HuH-7 (cell line): ENCODE measurements around the gene EN2.

Experiments used
- DNase-seq: peaks from one replicate; pipeline ENCODE4 v3.0.0; 2011; ENCODE audit warnings: low spot score

Gene EN2

GRCh38 chr7:155464183-155464582 is 6.3 kb downstream of the EN2 start:
- peak; percentile 64 for DNase-seq

GRCh38 chr7:155464948-155465739 is 7.2 kb downstream of the EN2 start:
- DNase-seq = no peak

GRCh38 chr7:155465761-155466141 is 7.8 kb downstream of the EN2 start:
- no peak for DNase-seq

- no peak for DNase-seq
Observed at GRCh38 chr7:155466142-155466813, 8.3 kb downstream of the EN2 start.

DNA sequence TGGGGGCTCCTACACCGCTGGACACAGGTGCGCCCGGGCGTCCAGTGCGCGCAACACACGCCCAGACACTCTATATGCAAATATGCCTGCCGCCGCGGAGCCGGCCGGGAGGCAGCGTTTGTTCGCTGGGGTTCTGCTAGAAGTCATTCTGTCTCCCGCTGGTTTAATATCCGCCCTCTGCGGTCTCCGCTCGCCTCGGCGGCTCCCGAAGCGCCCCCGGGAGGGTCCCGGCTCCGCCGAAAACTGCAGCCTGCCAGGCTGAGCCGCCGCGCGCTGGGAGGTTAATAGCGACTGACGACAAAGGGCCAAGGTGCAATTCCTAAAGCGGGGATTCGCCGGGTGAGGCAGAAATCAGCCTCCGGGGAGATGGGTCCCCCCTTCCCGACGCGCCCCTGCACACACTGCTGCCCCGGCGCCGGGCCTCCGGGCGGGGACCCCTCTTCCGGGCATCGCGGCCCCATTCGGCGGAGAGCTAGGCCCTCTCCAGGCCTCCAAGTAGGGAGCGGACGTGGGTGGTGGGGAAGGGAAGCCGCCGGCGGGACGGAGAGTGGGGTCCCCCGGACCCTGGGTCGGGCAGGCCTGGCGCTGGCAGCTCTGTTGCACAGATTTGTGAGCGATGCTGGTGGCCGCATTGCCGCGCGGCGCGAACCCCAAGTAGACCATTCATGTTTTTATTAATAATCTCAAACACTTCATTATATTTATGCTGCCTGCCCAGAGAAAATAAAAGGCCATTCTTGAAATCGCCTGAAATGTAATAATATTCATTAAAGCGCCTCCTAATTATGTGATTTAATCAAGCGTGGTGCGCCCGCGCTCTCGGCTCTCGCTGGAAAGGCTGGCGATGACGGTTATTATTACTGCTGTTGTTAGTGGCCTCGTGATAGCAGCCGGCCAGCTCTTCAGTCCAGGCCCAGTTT is 9.1 kb downstream of the EN2 start:
- DNase-seq = no peak

DNA sequence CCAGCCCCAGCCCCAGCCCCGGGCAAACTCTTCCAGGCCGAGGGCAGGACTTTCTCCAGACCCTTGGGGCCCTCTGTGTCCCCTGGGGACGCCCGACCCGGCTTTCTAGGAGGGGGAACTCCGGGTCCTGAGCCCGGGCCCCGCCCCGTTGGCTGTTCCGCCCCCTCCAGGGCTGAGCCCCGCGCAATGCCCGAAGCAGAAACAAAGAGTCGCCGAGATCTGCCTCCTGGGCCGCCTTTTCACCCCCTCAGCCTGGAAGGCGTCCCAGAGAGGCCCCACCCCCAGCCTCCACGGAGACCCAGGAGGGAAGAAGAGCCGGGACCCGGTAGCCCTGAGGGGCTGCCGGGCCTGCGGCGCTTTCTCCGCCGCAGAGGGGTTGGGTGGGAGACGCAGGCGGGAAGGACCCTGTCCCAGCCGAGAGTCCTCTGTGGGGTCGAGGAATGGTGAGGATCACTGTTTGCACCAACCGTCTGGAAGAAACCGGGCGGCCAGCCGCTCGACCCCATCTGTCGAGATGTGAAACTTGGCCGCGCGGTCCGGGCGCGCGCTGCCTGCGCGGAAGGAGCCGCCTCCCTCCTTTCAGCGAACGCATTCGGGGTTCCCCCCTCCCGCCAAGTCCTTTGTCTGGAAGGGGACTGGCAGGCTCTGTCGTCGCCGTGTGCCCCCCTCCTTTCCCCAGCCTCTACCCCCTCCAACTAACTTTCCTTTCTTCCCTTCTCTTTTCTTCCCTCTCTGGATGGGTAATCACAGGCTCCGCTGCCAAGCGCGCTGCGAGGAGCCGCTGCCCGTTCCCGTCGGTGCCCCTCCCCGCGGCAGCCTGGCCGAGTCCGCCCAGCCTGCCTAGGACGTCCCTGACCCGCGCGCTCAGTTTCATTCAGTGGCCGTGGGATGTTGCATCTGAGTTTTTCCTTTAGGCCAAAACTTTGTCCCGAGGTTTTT is 10.2 kb downstream of the EN2 start:
- DNase-seq = no peak

DNA sequence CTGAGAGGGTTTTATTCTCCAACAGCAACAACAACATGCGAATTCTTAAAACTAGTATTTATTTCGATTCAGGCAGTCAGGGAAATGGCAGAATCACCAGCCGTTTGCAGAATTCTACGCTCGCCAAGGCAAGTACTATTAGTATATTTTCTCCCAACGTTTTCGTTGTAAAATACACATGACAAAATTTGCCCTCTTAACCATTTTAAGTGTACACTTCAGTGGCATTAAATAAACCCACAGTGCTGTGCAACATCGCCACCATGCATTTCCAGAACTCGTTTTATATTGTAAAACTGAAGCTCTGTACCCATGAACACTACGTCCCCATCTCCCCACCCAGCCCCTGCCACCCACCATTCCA is 10.8 kb downstream of the EN2 start:
- no peak for DNase-seq

GRCh38 chr7:155469311-155470185 is 11.6 kb downstream of the EN2 start:
- DNase-seq = no peak

DNA sequence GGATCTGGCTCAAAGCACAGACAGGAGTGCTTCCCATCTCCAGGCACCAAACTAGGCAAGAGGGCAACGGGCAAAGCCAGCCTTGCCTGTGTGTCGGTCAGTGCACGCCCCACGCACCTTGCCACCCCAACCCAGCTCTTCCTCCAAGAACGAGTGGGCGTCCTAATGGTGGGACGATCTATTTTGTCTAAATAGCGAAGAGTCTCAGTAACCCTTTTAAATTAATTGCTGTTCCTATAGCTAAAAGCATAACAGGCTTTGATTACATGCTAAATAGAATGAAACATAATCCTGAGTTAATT is 12.2 kb downstream of the EN2 start:
- no peak for DNase-seq

- DNase-seq = no peak
Observed at GRCh38 chr7:155470686-155471638, 13.0 kb downstream of the EN2 start.

GRCh38 chr7:155471718-155472117 is 13.8 kb downstream of the EN2 start:
- no peak for DNase-seq

DNA sequence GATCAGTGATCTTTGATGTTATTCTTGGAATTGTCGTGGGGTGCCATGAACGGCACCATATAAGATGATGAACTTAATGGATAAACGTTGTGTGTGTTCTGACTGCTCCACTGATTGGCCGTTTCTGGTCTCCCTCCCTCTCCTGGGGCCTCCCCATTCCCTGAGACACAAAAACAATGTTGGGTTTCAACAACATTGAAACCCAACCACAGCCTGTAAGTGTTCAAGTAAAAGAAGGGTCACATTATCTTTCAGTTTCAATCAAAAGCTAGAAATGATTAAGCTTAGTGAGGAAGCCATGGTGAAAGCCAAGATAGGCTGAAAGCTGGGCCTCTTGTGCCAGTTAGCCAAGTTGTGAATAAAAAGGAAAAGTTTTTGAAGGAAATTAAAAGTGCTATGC is 19.5 kb downstream of the EN2 start:
- DNase-seq = no peak

GRCh38 chr7:155481764-155482163 is 23.8 kb downstream of the EN2 start:
- no peak for DNase-seq

- no peak for DNase-seq
Observed at GRCh38 chr7:155482511-155483183, 24.7 kb downstream of the EN2 start.

- no peak for DNase-seq
Observed at GRCh38 chr7:155483245-155483644, 25.3 kb downstream of the EN2 start.

DNA sequence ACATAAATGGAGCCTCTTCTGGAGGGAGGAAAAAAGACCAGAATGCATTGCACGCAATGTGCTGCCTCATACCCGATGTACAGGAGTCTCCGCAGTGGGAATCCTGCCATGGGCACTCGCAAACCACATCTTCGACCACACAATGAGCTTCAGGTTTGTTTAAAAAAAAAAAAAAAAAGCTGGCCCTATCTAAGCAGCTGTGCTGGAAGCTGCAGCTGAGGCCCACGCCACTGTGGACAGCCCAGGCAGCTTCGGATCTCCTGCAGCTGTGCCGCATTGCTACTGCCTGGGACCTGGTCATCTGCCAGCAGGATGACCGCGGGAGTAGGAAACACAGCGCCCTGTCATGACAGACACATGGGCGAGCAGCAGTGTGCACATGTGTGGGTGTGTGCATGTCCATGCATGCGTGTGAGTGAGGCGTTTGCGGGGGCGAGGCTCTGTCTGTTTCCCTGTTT is 26.0 kb downstream of the EN2 start:
- DNase-seq = no peak

GRCh38 chr7:155484483-155485399 is 26.8 kb downstream of the EN2 start:
- DNase-seq = no peak
